SU-DHL-6 (cell line): ENCODE results near the gene PARVB.

Experiments used
- CTCF ChIP-seq: fragments of 200-600 bp; sonication (generic); IDR thresholded peaks from one replicate; pipeline ENCODE4 v1.5.1; 2017; ENCODE audit warnings: antibody characterized with exemption, mild to moderate bottlenecking, low read length, moderate library complexity; ENCODE audit not compliant: insufficient read depth, poor library complexity, severe bottlenecking
- EZH2phosphoT487 ChIP-seq: fragments of 200-600 bp; sonication (generic), shearing (Covaris generic); conservative IDR thresholded peaks from 2 replicates; pipeline ENCODE4 v1.6.1; 2018; ENCODE audit warnings: mild to moderate bottlenecking, antibody characterized with exemption, low read length, moderate library complexity, mixed read lengths

DNA sequence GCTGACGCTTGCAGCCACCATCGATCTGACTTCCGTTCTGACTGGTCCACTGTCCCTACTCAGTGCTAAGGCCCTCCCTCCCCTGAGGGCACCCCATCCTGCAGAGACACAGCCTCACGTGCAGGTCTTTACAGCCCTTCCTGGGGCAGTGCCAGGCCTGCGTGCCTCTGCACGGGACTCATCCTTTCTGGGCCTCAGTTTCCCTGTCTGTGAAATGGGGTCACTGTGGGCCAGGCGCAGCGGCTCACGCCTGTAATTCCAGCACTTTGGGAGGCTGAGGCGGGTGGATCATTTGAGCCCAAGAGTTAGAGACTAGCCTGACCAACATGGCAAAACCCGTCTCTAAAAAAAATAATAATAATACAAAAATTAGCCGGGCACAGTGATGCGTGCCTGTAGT lies 138.9 kb downstream of the PARVB start:
- TF ChIP-seq CTCF (no peak), EZH2phosphoT487 (no peak)
